ENCODE measurements around the gene MLLT10. TPM values are rescaled to one million over a fixed set of nuclear protein-coding genes. Genes with fewer than 3 reads are reported as not detected.

The MLLT10 gene
- total and polyA plus RNA-seq, 2 of the 8 experiments (the other 6 are each of a cell fraction or from before 2014, with no cell fraction given), result 53.1 to 62.1 TPM

DNA sequence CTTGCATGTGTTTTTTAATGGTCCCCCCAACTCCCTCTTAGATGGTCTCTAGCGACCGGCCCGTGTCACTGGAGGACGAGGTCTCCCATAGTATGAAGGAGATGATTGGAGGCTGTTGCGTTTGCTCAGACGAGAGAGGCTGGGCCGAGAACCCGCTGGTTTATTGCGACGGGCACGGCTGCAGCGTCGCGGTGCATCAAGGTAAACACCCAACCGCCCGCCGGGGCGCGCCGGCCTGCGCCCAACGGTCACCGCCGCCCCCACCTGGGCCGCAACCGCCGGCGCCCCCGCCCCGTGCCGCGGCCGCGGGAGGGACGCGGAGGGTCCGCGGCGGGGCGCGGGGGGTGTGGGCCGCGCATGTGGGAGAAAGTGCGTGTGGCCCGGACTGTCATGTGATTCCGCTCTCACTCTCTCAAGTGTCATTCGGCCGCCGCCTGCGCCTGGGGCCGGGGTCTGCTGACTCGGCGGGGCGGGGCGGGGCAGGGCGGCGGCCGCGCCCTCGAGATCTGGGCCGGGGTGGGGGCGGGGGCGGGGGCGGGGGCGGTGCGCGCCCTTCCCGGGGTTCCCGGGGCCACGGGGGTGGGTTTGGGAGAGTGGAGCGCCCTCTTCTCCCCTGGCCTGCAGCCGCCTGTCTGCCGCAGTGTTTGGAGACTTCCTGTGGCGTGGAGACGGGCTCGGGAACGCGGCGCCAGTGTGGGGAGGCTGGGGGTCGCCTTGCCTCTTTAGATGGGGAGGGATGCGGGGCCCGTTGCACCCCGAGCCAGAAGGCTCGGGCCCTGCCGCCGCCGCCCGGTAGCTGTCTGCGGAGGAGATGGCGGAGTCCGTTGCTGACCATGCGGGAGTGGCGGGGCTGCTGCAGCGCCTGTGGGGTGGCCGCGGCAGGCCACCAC lies 817 bp downstream of the MLLT10 start (continued):
- TF ChIP-seq JUN (IDR thresholded peaks at IDR 0.05; ENCODE audit: low read depth, low read length) (no peak), ASH2L (IDR thresholded peaks at IDR 0.05; ENCODE audit: low read length) (peak; percentile 58), RNF2 (IDR thresholded peaks at IDR 0.05; ENCODE audit: borderline replicate concordance, low read depth, low read length, missing control alignments, poor library complexity, severe bottlenecking) (no peak), SIX5 (IDR thresholded peaks at IDR 0.05; ENCODE audit: low read depth, low read length) (no peak), POLR2AphosphoS5 (IDR thresholded peaks at IDR 0.05; ENCODE audit: low read depth, low read length) (peak; percentile 45; the same call in 1 of the 2 replicates), SP4 (IDR thresholded peaks at IDR 0.05; ENCODE audit: low read length) (no peak), JUND (IDR thresholded peaks at IDR 0.05; ENCODE audit: low read length) (no peak), KDM4A (IDR thresholded peaks at IDR 0.05; ENCODE audit: low read depth, low read length, severe bottlenecking) (peak; percentile 30), SP2 (IDR thresholded peaks at IDR 0.05; ENCODE audit: low read length) (no peak), GTF2F1 (IDR thresholded peaks at IDR 0.05; ENCODE audit: borderline replicate concordance, low read depth, low read length) (no peak), BRCA1 (IDR thresholded peaks at IDR 0.05; ENCODE audit: low read depth, low read length) (no peak), SAP30 (IDR thresholded peaks at IDR 0.05; ENCODE audit: insufficient read depth, insufficient replicate concordance, low read length) (no peak), BACH1 (IDR thresholded peaks at IDR 0.05; ENCODE audit: low read length) (no peak), RBBP5 (IDR thresholded peaks at IDR 0.05; ENCODE audit: borderline replicate concordance, low read depth, low read length) (no peak; the same call in 1 of the 2 replicates), SUZ12 (IDR thresholded peaks at IDR 0.05; ENCODE audit: low read length) (no peak), TBP (IDR thresholded peaks at IDR 0.05; ENCODE audit: low read depth, low read length) (peak; percentile 26; the same call in 1 of the 2 replicates)
- TF ChIP-seq, protein P1, sequence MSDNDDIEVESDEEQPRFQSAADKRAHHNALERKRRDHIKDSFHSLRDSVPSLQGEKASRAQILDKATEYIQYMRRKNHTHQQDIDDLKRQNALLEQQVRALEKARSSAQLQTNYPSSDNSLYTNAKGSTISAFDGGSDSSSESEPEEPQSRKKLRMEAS (IDR thresholded peaks at IDR 0.05), result no peak
- TF ChIP-seq, protein P2, sequence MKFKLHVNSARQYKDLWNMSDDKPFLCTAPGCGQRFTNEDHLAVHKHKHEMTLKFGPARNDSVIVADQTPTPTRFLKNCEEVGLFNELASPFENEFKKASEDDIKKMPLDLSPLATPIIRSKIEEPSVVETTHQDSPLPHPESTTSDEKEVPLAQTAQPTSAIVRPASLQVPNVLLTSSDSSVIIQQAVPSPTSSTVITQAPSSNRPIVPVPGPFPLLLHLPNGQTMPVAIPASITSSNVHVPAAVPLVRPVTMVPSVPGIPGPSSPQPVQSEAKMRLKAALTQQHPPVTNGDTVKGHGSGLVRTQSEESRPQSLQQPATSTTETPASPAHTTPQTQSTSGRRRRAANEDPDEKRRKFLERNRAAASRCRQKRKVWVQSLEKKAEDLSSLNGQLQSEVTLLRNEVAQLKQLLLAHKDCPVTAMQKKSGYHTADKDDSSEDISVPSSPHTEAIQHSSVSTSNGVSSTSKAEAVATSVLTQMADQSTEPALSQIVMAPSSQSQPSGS (IDR thresholded peaks at IDR 0.05; ENCODE audit: low read length), result no peak
- TF ChIP-seq, protein P3, sequence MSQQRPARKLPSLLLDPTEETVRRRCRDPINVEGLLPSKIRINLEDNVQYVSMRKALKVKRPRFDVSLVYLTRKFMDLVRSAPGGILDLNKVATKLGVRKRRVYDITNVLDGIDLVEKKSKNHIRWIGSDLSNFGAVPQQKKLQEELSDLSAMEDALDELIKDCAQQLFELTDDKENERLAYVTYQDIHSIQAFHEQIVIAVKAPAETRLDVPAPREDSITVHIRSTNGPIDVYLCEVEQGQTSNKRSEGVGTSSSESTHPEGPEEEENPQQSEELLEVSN (IDR thresholded peaks at IDR 0.05), result no peak
- TF ChIP-seq, protein P4, sequence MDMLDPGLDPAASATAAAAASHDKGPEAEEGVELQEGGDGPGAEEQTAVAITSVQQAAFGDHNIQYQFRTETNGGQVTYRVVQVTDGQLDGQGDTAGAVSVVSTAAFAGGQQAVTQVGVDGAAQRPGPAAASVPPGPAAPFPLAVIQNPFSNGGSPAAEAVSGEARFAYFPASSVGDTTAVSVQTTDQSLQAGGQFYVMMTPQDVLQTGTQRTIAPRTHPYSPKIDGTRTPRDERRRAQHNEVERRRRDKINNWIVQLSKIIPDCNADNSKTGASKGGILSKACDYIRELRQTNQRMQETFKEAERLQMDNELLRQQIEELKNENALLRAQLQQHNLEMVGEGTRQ (IDR thresholded peaks at IDR 0.05; ENCODE audit: low read length), result no peak
